Activated CD4-positive, alpha-beta T cell treated with anti-CD3 and anti-CD28 coated beads, Interleukin-2, amount 50 U/mL, for 24 hours (primary cell): ENCODE data around the gene LRRC66.

Experiments used
- DNase-seq, 2 donors: peaks; one replicate each; pipeline ENCODE4 v3.0.0-alpha.2; 2020; ENCODE audit warnings: low read depth in 1 of 2, low spot score in 1 of 2

Gene LRRC66

GRCh38 chr4:52015366-52015765, 4.8 kb downstream of the LRRC66 start:
- DNase-seq, result no peak

- no peak for DNase-seq
Measured at GRCh38 chr4:52014903-52015302, 5.3 kb downstream of the LRRC66 start.

GRCh38 chr4:52012651-52013050, 7.5 kb downstream of the LRRC66 start:
- DNase-seq, result no peak

- no peak for DNase-seq
Measured at GRCh38 chr4:52010986-52011385, 9.2 kb downstream of the LRRC66 start.

GRCh38 chr4:52006887-52007286, 13.3 kb downstream of the LRRC66 start:
- DNase-seq, result no peak

GRCh38 chr4:52005604-52006273, 14.4 kb downstream of the LRRC66 start:
- no peak for DNase-seq

- no peak for DNase-seq
Measured at GRCh38 chr4:52004414-52004813, 15.7 kb downstream of the LRRC66 start.

GRCh38 chr4:52001616-52002015, 18.5 kb downstream of the LRRC66 start:
- DNase-seq, result no peak

- no peak for DNase-seq
Measured at GRCh38 chr4:51999250-51999649, 20.9 kb downstream of the LRRC66 start.

GRCh38 chr4:51998837-51999236, 21.3 kb downstream of the LRRC66 start:
- no peak for DNase-seq

GRCh38 chr4:51997647-51998046, 22.5 kb downstream of the LRRC66 start:
- DNase-seq, result no peak

GRCh38 chr4:51995647-51996220, 24.4 kb downstream of the LRRC66 start:
- DNase-seq, result no peak

GRCh38 chr4:51965862-51966261, 54.3 kb downstream of the LRRC66 start:
- DNase-seq, result no peak

- no peak for DNase-seq
Measured at GRCh38 chr4:51963841-51964517, 56.2 kb downstream of the LRRC66 start.

GRCh38 chr4:51960486-51960885, 59.7 kb downstream of the LRRC66 start:
- no peak for DNase-seq

- no peak for DNase-seq
Measured at GRCh38 chr4:51958199-51958968, 61.8 kb downstream of the LRRC66 start.
